ENCODE data around the gene MORN1.
A peak's percentile ranks its signal among the peaks of the same experiment; 100 is the strongest.

Gene MORN1

GRCh38 chr1:2323451-2323974 lies 67.8 kb downstream of the MORN1 start:
- Histone ChIP-seq H2BK12ac (ENCODE audit: low read length) (peak overlapping the region; percentile 99), H2BK5ac (ENCODE audit: low read length) (peak overlapping the region; percentile 87), H3K4me3 (ENCODE audit: low read length in 2 of 2) (no peak overlapping the region), H3K36me3 (replicated peaks in 1 of 2; ENCODE audit: control insufficient read depth in 2 of 2, insufficient read depth in 2 of 2, low read length in 2 of 2) (no peaks in the 10 kb centered on the region), H4K8ac (ENCODE audit: low read depth, low read length) (peak overlapping the region; percentile 23), H3K14ac (ENCODE audit: low read length) (peak overlapping the region; percentile 3), H3K4ac (ENCODE audit: low read length) (no peak overlapping the region), H2AFZ (ENCODE audit: low read length) (no peak overlapping the region), H3K9ac (ENCODE audit: low read depth, low read length, poor library complexity) (no peak overlapping the region), H3K27me3 (ENCODE audit: control insufficient read depth in 3 of 3, insufficient read depth in 3 of 3, low read depth in 1 of 3, low read length in 3 of 3) (peaks cover 0 to 8% (median 3%) of the 10 kb centered on the region in 3 experiments), H2BK15ac (ENCODE audit: low read length) (peak overlapping the region; percentile 100), H3K27ac (replicated peaks; ENCODE audit: low read length) (no peak overlapping the region), H3K4me1 (ENCODE audit: control insufficient read depth in 2 of 2, insufficient read depth in 1 of 2, low read depth in 1 of 2, low read length in 2 of 2) (peaks cover 26 to 58% of the 10 kb centered on the region in 2 donors), H3K23ac (ENCODE audit: low read depth, low read length, poor library complexity) (peak overlapping the region; percentile 89), H3K79me1 (ENCODE audit: low read depth, low read length) (peaks cover 2% of the 10 kb centered on the region), H3K18ac (ENCODE audit: low read length) (peak overlapping the region; percentile 98), H3K4me2 (ENCODE audit: insufficient read depth, low read length, poor library complexity, severe bottlenecking) (no peak overlapping the region), H2AK5ac (ENCODE audit: low read depth, low read length) (peak overlapping the region; percentile 100), H2BK120ac (ENCODE audit: low read depth, low read length) (peak overlapping the region; percentile 89), H3K9me3 (replicated peaks in 1 of 2; ENCODE audit: control insufficient read depth in 2 of 2, insufficient read depth in 1 of 2, low read depth in 1 of 2, low read length in 2 of 2) (no peaks in the 10 kb centered on the region), H4K91ac (ENCODE audit: low read depth, low read length, poor library complexity) (no peak overlapping the region)
- no CpG with 5 or more reads among the region's 16 CpGs for WGBS, 2 donors (ENCODE audit: extremely low coverage in 2 of 2, insufficient read length in 2 of 2, insufficient replicate concordance in 1 of 2)
- no peak for DNase-seq (ENCODE audit: low spot score)

DNA sequence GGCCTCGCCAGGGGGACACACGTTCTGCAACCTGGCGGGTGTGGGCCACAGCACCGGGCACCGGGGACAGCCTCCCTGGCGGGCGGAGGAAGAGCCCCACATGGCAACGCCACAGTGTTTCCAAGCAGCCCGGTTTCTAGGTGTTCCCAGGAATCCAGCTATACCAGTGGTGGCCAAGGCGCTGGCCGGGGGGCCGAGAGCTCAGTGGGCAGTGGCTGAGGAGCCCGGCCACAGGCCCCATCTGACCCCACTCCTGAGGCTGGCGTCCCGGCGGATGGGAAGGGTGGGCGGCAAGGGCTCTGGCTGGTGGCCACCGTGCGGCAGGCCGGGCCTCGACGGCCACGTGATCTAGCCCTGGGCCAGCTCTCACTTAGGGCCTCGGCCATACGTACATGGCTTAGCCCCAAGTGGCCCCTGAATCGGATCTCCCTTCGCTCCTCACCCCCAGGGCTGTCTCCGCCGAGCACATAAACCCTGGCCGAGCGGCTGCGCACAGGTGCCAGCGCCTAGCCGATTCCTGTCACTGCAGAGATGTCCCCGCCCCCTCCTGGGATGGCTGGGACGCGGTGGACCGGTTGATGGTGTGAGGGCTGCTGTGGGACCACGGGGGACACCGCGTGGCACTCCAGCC lies 68.7 kb downstream of the MORN1 start:
- Histone ChIP-seq H2AFZ (ENCODE audit: low read length) (peak overlapping the region; percentile 92), H3K9me3 (replicated peaks in 1 of 2; ENCODE audit: control insufficient read depth in 2 of 2, insufficient read depth in 1 of 2, low read depth in 1 of 2, low read length in 2 of 2) (no peaks in the 10 kb centered on the region), H3K4me1 (ENCODE audit: control insufficient read depth in 2 of 2, insufficient read depth in 1 of 2, low read depth in 1 of 2, low read length in 2 of 2) (peaks cover 27 to 64% of the 10 kb centered on the region in 2 donors), H2AK5ac (ENCODE audit: low read depth, low read length) (peak overlapping the region; percentile 100), H2BK15ac (ENCODE audit: low read length) (peak overlapping the region; percentile 100), H3K23ac (ENCODE audit: low read depth, low read length, poor library complexity) (peak overlapping the region; percentile 73), H2BK120ac (ENCODE audit: low read depth, low read length) (peak overlapping the region; percentile 89), H3K14ac (ENCODE audit: low read length) (peak overlapping the region; percentile 85), H3K27me3 (ENCODE audit: control insufficient read depth in 3 of 3, insufficient read depth in 3 of 3, low read depth in 1 of 3, low read length in 3 of 3) (peaks cover 0 to 8% (median 3%) of the 10 kb centered on the region in 3 experiments), H2BK12ac (ENCODE audit: low read length) (peak overlapping the region; percentile 99), H3K18ac (ENCODE audit: low read length) (peak overlapping the region; percentile 98), H3K27ac (replicated peaks; ENCODE audit: low read length) (peak overlapping the region; percentile 79), H4K8ac (ENCODE audit: low read depth, low read length) (peak overlapping the region; percentile 23), H3K36me3 (replicated peaks in 1 of 2; ENCODE audit: control insufficient read depth in 2 of 2, insufficient read depth in 2 of 2, low read length in 2 of 2) (no peaks in the 10 kb centered on the region), H2BK5ac (ENCODE audit: low read length) (peak overlapping the region; percentile 87), H4K91ac (ENCODE audit: low read depth, low read length, poor library complexity) (peak overlapping the region; percentile 53), H3K79me1 (ENCODE audit: low read depth, low read length) (peaks cover 2% of the 10 kb centered on the region), H3K4me3 (ENCODE audit: low read length in 2 of 2) (no peak overlapping the region), H3K9ac (ENCODE audit: low read depth, low read length, poor library complexity) (peak overlapping the region; percentile 72), H3K4me2 (ENCODE audit: insufficient read depth, low read length, poor library complexity, severe bottlenecking) (no peak overlapping the region), H3K4ac (ENCODE audit: low read length) (peak overlapping the region; percentile 89)
- no peak for DNase-seq (ENCODE audit: low spot score)
- WGBS, 2 donors (ENCODE audit: extremely low coverage in 2 of 2, insufficient read length in 2 of 2, insufficient replicate concordance in 1 of 2): no CpG with 5 or more reads among the region's 41 CpGs

DNA sequence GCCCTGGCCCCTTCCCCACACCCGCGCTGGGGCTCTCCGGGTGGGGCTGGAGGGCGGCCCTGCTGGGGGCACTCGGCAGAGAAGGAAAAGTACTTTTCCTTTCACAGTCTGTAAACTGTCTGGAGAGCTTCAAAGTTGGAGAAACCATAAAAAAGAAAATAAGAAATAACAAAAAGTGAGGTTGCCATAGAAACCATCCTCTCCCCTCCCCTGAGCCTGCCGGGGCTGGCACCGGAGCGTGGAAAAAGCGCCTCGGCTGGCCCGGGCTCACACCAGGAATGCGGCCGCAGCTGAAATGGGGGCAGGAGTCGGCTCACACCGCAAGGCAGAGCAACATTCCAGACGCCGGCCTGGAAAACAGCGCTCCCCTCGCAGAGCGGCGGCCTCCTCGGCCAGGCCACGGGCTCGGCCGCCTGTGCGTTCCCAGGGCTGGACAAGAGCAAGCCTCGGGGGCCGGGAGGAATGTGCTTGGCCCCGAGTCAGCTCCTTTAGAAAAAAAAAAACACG lies 69.2 kb downstream of the MORN1 start:
- Histone ChIP-seq H3K27ac (replicated peaks; ENCODE audit: low read length) (peak overlapping the region; percentile 79), H3K18ac (ENCODE audit: low read length) (peak overlapping the region; percentile 98), H3K4ac (ENCODE audit: low read length) (no peak overlapping the region), H3K4me2 (ENCODE audit: insufficient read depth, low read length, poor library complexity, severe bottlenecking) (no peak overlapping the region), H4K91ac (ENCODE audit: low read depth, low read length, poor library complexity) (peak overlapping the region; percentile 53), H3K14ac (ENCODE audit: low read length) (peak overlapping the region; percentile 85), H3K27me3 (ENCODE audit: control insufficient read depth in 3 of 3, insufficient read depth in 3 of 3, low read depth in 1 of 3, low read length in 3 of 3) (peaks cover 0 to 8% (median 3%) of the 10 kb centered on the region in 3 experiments), H3K4me1 (ENCODE audit: control insufficient read depth in 2 of 2, insufficient read depth in 1 of 2, low read depth in 1 of 2, low read length in 2 of 2) (peaks cover 31 to 64% of the 10 kb centered on the region in 2 donors), H2AK5ac (ENCODE audit: low read depth, low read length) (peak overlapping the region; percentile 100), H3K4me3 (ENCODE audit: low read length in 2 of 2) (no peak overlapping the region), H3K9me3 (replicated peaks in 1 of 2; ENCODE audit: control insufficient read depth in 2 of 2, insufficient read depth in 1 of 2, low read depth in 1 of 2, low read length in 2 of 2) (no peaks in the 10 kb centered on the region), H2BK5ac (ENCODE audit: low read length) (no peak overlapping the region), H3K23ac (ENCODE audit: low read depth, low read length, poor library complexity) (peak overlapping the region; percentile 55), H2AFZ (ENCODE audit: low read length) (peak overlapping the region; percentile 92), H3K79me1 (ENCODE audit: low read depth, low read length) (peaks cover 2% of the 10 kb centered on the region), H3K36me3 (replicated peaks in 1 of 2; ENCODE audit: control insufficient read depth in 2 of 2, insufficient read depth in 2 of 2, low read length in 2 of 2) (no peaks in the 10 kb centered on the region), H2BK12ac (ENCODE audit: low read length) (no peak overlapping the region), H4K8ac (ENCODE audit: low read depth, low read length) (no peak overlapping the region), H2BK15ac (ENCODE audit: low read length) (peak overlapping the region; percentile 100), H2BK120ac (ENCODE audit: low read depth, low read length) (peak overlapping the region; percentile 89), H3K9ac (ENCODE audit: low read depth, low read length, poor library complexity) (peak overlapping the region; percentile 63)
- peak; percentile 70 for DNase-seq (ENCODE audit: low spot score)
- no CpG with 5 or more reads among the region's 30 CpGs for WGBS, 2 donors (ENCODE audit: extremely low coverage in 2 of 2, insufficient read length in 2 of 2, insufficient replicate concordance in 1 of 2)
